Stimulated activated naive CD8-positive, alpha-beta T cell treated with anti-CD3 and anti-CD28 coated beads, Interleukin-15, Interleukin-2, amounts not matched to agents 100 ng/mL and 50 ng/mL, for 24 hours (primary cell): ENCODE measurements around the gene ATP2B3.
A peak's percentile ranks its signal among the peaks of the same experiment; 100 is the strongest.
"Not testable (repeated sequence)": the region's sequence is repeated elsewhere in the genome, so short reads cannot be mapped to it uniquely, and the experiment has no call there.

Source experiments
- H3K27ac Mint-ChIP-seq: one replicate; pipeline ENCODE4 v1.8.0; 2021; ENCODE audit warnings: mild to moderate bottlenecking, mixed read lengths
- H3K27me3 Mint-ChIP-seq: one replicate; pipeline ENCODE4 v1.8.0; 2021; ENCODE audit warnings: mixed read lengths
- H3K36me3 Mint-ChIP-seq: one replicate; pipeline ENCODE4 v1.8.0; 2021; ENCODE audit warnings: low read depth, mixed read lengths
- H3K4me1 Mint-ChIP-seq: one replicate; pipeline ENCODE4 v1.8.0; 2021; ENCODE audit warnings: low read depth, mixed read lengths
- H3K4me3 Mint-ChIP-seq: one replicate; pipeline ENCODE4 v1.8.0; 2021; ENCODE audit warnings: mild to moderate bottlenecking, mixed read lengths
- H3K9me3 Mint-ChIP-seq: one replicate; pipeline ENCODE4 v1.8.0; 2021; ENCODE audit warnings: mixed read lengths

ATP2B3 gene

DNA sequence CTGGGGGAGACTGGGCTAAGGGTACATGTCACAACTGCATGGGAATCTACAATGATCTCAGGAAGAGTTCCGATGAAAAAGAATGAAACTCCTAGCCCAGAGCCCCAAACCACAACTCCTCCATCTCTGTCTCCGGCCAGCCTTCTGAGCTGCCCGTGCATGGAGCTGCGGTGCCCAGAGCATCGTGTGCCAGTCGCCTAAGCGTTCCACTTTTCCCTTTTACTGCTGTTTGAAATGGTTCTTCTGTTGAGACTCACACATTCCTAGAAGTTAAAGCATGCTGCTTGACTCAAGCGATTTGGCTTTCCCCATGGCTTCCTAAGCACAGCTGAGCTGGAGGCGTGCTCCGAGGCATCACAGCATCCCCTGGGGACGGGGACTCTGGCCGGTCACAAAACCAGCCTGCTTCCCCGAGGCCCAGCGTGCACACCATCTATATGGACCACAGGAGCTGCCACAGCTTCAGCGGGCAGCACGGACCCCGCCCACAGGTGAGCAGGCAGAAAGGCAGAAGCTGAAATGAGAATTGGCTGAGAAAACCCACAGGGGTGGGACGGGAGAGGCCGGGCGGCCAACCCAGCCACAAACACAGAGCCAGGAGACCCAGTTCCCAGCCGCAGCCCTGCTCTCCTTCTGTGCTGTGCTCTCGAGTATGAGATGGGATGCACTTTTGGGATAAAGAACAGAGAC is 76.5 kb downstream of the ATP2B3 start:
- no peak overlapping the region for H3K27ac Mint-ChIP-seq
- H3K36me3 Mint-ChIP-seq, result peaks cover 6% of the 10 kb centered on the region
- H3K27me3 Mint-ChIP-seq, result no peaks in the 10 kb centered on the region
- H3K4me1 Mint-ChIP-seq, result peaks cover 26% of the 10 kb centered on the region
- H3K4me3 Mint-ChIP-seq, result no peak overlapping the region
- H3K9me3 Mint-ChIP-seq, result no peaks in the 10 kb centered on the region

DNA sequence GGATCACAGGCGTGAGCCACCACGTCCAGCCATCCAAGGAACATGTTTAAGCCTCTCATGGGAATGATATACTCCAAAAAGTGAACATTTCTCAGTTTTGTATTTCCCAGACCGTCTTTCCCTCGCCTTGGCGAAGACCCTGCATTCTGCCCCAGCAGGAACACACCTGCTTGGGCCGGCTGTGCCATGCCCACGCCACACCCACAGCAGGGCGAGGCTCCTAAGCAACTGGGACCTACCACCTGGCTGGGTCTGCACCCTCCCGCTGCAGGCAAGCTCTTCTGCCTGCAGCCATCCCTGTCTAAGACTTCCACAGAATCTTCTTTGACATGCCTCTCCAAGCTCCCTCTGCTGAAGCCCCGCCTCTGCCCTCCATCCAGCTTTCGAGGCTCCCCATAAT is 77.9 kb downstream of the ATP2B3 start:
- Mint-ChIP-seq H3K9me3 (no peaks in the 10 kb centered on the region), H3K4me1 (peaks cover 32% of the 10 kb centered on the region), H3K4me3 (no peak overlapping the region), H3K36me3 (peaks cover 6% of the 10 kb centered on the region), H3K27ac (no peak overlapping the region), H3K27me3 (no peaks in the 10 kb centered on the region)

DNA sequence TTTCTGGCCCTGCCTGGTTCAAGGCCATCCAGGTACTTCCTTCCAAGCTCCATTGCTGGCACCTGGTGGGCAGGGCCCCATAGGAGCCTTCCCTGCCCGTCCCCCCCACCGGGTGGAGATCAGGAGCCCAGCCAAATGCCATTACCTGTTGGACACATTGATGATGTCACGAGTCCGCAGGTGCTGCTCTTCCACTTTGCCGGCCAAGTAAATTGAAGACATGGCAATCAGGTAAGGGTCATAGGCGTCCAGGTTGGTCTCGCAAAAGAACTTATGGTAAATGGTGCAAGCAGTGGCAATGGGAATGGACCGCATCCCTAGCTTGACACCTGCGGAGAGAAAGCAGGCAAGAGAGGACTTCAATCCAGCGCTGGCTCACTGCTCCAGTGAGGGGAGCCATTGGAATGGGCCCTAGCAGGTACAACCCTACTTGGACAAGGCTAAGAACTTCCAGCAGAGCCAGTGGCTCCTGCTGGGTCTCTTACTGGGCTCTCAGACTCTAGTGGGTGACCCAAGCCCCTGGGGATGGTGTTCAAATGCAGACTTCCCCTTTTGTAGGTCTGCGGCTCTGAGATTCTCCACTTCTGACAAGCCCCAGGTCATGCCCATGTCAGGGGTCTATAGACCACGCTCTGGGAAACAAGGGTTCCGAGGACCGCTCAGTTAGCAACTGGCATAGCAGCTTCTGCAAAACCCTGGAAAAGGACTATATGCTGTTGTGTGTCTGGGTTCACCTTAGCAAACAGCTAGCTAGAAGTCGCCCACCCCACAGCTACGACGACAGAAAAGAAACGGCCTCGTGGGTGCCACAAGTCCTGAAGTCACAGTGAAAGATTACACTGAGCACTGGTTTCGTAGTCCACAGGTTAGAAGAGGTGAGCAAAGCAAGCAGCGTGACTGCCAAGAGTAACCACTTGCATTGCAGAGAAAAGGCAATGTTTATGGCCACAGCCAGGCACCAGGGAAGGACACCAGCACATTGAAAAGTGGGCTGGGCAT is 78.7 kb downstream of the ATP2B3 start:
- Mint-ChIP-seq H3K27ac (peak overlapping the region; percentile 11), H3K36me3 (peaks cover 6% of the 10 kb centered on the region), H3K4me3 (no peak overlapping the region), H3K9me3 (no peaks in the 10 kb centered on the region), H3K4me1 (peaks cover 33% of the 10 kb centered on the region), H3K27me3 (no peaks in the 10 kb centered on the region)

DNA sequence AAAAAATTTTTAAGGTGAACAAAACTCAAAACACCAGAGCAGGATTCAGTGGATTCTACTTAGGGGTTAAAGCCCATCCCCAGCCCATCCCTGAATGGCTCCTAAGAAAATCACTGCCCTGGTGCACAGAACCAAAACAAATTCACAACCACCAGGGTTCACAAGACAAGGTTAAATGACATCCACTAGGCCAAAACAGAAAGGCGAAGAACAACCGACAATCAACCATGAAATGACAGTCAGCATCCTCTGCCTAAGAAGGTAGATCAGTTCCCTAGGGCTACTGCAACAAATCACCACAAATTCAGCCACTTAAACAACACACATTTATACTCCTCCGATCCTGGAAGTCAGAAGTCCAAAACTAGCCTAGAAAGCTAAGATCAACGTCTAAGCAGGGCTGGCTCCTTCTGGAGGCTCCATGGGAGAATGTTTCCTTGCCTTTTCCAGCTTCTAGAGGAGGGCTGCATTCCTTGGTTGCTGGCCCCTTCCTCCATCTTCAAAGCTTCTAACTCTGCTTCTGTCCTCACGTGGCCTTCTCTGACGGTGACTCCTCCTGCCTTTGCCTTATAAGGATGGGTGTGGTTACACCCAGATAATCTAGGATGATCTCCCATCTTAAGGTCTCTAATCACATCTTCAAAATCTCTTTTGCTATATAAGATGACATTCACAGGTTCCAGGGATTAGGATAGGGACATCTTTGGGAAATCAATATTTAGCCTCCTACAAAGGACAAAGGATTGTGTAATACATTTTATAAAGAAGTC is 79.7 kb downstream of the ATP2B3 start:
- Mint-ChIP-seq H3K9me3 (no peaks in the 10 kb centered on the region), H3K4me1 (peaks cover 33% of the 10 kb centered on the region), H3K4me3 (peak overlapping the region; percentile 87), H3K36me3 (peaks cover 6% of the 10 kb centered on the region), H3K27ac (no peak overlapping the region), H3K27me3 (no peaks in the 10 kb centered on the region)

DNA sequence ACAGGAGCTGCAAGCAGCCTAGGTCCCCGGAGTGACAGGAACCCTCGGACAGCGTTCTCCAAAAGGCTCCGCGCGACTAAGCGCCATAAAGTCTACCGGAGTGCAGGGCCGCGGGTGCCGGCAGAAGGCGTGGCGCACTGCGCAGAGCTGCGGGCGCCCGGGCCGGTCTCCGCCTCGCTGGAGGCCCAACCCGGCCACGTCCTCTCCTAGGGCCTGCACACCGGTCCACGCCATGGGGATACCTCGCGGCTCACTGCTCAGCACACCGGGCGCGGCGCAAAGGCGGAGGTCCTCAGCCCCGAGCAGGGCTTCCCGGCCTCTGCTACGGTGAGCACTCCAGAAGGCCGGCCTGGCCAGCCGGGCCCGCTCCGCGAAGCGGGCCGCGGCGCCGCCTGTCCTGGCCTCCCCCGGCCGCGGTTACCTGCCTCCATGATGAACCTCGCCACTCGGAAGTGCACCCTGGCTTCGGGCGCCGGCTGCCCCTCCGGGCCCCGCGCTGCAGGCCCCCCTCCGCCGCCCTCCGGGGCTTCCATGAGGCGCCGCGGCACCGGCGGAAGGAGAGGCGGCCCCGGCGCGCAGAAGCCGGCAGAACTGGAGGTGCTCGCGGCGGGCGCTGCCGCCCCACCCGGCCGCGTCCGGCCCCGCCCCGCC is 81.2 kb downstream of the ATP2B3 start, which contains the start of gene CCNQ:
TSS of gene CCNQ (minus strand) at position 599 of the 651 bp plus-strand sequence. CDS start at position 533, 66 bp downstream.
- no peaks in the 10 kb centered on the region for H3K9me3 Mint-ChIP-seq
- peaks cover 33% of the 10 kb centered on the region for H3K4me1 Mint-ChIP-seq
- no peaks in the 10 kb centered on the region for H3K27me3 Mint-ChIP-seq
- H3K4me3 Mint-ChIP-seq, result peak within 1 kb of the TSS; percentile 87
- peaks cover 6% of the 10 kb centered on the region for H3K36me3 Mint-ChIP-seq
- H3K27ac Mint-ChIP-seq, result peak within 1 kb of the TSS; percentile 40

DNA sequence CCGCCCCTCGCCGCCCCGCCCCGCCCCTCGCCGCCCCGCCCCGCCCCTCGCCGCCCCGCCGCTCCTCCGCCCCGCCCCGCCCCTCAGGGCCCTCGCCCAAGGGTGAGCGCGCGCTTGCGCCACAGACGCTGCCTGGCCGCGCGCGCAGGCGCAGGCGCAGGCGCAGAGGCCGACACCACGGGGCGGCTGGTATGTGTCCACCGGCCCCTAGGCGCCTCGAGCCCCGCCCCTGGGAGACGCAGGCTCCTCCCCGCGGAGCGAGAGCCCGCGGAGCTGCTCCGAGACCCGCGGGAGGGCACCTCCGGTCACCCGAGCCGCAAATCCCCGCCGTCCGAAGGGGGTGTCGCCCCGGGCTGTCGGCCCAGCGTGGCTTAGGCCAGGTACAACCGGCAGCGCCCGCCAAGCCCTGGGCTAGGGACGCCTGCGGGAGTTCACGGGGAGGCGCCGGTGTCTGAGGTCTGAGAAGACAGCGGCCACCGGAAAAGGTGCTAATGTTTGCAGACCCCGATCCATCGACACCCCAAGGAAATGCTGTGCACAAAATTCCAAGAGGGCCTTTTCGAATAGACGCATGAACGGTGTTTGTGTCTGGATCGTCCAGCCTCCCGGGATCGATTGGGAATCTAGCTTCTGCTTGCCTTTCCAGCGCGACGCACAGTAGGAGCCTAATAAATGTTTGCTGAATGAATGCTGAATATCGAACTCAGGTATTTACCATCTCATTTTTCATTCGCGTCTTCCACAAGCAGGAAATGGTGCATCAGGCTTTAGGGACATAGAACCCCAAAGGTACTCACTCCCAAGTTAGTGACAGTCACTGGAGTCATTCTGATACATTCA is 82.0 kb downstream of the ATP2B3 start:
- Mint-ChIP-seq H3K36me3 (peaks cover 6% of the 10 kb centered on the region), H3K4me1 (peaks cover 33% of the 10 kb centered on the region), H3K27me3 (no peaks in the 10 kb centered on the region), H3K4me3 (peak overlapping the region; percentile 83), H3K27ac (peak overlapping the region; percentile 40), H3K9me3 (no peaks in the 10 kb centered on the region)

DNA sequence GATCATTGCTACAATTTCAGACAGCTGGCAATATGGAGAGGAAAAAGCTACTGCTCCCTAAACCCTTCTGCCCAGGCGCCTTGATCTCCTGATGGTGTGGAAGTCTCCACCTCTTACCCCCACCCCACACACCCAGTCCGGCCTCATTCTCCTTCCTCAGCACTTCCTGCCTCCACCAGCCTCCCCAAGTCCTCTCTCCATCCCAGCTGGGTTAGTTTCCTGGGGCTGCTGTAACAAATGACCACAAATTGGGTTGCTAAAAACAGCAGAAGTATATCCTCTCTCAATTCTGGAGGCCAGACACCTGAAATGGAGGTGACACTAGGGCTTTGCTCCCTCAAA is 82.6 kb downstream of the ATP2B3 start:
- Mint-ChIP-seq H3K27ac (peak overlapping the region; percentile 40), H3K4me1 (peaks cover 33% of the 10 kb centered on the region), H3K4me3 (peak overlapping the region; percentile 83), H3K9me3 (no peaks in the 10 kb centered on the region), H3K27me3 (no peaks in the 10 kb centered on the region), H3K36me3 (peaks cover 6% of the 10 kb centered on the region)

DNA sequence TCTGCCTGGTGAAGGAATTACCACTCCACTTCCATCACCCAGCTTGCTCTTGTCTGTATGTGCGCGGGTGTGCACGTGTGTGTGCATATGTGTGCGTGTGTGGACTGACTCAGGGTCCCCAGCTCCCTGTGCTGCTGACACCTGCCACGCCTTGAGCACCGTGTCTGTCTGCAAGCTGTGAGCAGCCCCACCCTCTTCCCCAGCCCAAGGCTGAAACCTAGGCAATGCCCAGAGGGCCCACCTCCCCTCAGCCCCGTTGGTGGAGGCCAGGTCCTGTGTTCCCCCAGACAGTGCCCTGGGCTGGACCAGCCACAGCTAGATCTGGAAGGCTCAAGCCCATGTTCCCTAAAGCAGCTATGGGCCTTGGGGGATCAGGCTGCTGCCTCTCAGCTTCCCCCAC is 83.5 kb downstream of the ATP2B3 start:
- H3K4me3 Mint-ChIP-seq, result peak overlapping the region; percentile 83
- H3K36me3 Mint-ChIP-seq, result peaks cover under 1% of the 10 kb centered on the region
- H3K27ac Mint-ChIP-seq, result no peak overlapping the region
- H3K27me3 Mint-ChIP-seq, result no peaks in the 10 kb centered on the region
- peaks cover 30% of the 10 kb centered on the region for H3K4me1 Mint-ChIP-seq
- H3K9me3 Mint-ChIP-seq, result no peaks in the 10 kb centered on the region

DNA sequence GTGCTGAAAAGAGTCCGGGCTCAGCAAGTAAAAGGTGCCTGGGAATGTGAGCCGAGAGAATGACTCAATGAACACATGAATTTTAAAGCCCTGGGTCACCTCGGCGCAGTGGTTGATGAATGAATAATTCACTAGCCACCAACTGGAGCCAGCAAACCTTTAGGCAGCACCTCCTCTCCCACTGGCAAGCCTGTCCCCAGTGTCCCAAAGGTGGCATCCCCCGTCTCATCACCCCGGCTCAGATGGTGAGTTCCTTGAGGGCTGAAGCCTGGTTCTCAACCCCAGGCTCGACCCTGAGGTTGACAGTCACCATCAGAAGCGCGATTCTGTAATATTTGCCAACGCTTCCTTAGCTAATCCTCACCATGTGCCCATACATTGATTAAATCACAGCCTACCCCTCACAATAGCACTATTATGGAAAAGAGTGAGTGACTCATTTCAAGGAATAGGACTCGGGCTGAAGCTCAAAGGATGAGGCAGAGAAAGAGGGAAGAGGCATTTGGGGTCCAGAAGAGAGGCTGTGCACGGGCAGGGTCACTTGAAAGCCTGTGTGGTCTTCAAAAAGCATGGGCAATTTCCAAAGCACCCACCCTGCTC is 84.2 kb downstream of the ATP2B3 start:
- no peaks in the 10 kb centered on the region for H3K36me3 Mint-ChIP-seq
- no peaks in the 10 kb centered on the region for H3K27me3 Mint-ChIP-seq
- no peak overlapping the region for H3K27ac Mint-ChIP-seq
- no peak overlapping the region for H3K4me3 Mint-ChIP-seq
- peaks cover 25% of the 10 kb centered on the region for H3K4me1 Mint-ChIP-seq
- H3K9me3 Mint-ChIP-seq, result no peaks in the 10 kb centered on the region

DNA sequence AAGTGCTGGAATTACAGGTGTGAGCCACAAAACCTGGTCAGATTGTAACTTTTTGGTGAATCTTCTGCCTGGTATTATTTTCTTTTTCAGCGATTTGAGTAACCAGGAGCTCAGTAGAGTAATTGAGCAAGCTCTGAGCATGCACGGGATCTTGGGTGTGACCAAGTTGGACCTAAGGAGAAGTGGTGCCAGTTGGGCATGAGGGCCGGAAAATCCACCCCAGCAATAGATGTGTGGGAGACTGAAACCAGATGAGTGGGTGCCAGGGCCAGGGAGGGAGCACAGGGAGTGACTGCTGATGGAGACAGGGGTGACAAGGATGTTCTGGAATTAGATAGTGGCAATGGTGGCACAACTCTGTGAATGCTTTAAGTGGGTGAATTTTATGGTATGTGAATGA is 85.2 kb downstream of the ATP2B3 start:
- no peaks in the 10 kb centered on the region for H3K9me3 Mint-ChIP-seq
- no peaks in the 10 kb centered on the region for H3K27me3 Mint-ChIP-seq
- H3K4me3 Mint-ChIP-seq, result no peak overlapping the region
- H3K27ac Mint-ChIP-seq, result no peak overlapping the region
- H3K36me3 Mint-ChIP-seq, result no peaks in the 10 kb centered on the region
- peaks cover 15% of the 10 kb centered on the region for H3K4me1 Mint-ChIP-seq

DNA sequence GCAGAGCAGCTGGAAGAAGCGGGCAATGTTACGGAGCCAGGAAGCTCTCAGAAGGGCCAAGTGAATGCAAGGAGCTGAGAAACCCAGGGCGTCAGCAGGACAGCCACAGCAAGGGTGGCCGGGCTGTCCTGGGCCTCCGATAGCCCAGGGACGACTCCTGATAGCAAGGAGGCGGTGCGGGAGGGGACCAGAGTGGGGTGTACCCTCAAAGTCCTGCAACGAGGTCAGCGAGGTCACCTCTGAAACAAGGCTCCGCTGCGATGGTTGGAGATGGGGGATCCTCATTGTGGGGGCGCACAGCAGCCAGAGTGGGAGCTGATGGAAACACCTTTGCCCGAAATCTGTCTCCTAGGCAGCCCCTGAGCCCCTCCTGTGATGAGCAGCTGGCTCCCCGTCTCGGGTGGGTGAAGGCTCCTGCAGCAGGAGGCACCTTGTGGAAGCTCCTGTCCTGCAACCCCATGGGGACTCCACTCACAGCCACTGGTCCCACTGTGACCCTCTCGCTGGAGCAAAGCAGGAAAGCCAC is 85.8 kb downstream of the ATP2B3 start:
- Mint-ChIP-seq H3K4me1 (peaks cover 9% of the 10 kb centered on the region), H3K27ac (no peak overlapping the region), H3K27me3 (no peaks in the 10 kb centered on the region), H3K4me3 (no peak overlapping the region), H3K9me3 (no peaks in the 10 kb centered on the region), H3K36me3 (no peaks in the 10 kb centered on the region)

DNA sequence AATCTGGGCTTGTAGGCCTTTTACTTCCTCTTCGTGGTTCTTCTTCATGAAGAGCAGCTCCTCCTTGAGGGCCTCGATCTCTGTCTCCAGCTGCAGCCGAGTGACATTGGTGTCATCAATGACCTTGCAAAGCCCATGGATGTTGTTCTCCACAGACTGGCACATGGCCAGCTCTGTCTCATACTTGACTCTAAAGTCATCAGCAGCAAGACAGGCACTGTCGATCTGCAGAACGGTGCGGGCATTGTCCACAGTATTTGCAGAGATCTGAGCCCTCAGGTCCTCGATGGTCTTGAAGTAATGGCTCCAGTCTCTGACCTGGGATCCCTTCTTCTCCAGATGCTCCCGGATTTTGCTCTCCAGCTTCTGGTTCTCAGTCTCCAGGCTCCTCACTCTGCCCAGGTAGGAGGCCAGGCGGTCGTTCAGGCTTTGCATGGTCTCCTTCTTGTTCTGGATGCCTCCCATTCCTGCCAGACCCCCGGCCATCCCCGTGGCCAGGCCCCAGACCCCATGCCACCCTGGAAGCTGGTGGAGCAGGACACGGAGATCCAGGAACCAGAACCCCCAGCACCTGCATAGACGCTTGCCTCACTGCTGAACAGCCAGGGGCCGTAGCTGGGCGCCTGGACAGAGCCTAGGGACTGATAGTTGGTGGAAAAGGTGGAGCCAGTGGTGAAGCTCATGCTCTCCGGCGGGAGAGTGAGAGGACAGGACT is 87.4 kb downstream of the ATP2B3 start:
- not testable (repeated sequence) for H3K27ac Mint-ChIP-seq, H3K36me3 Mint-ChIP-seq, H3K9me3 Mint-ChIP-seq, H3K4me3 Mint-ChIP-seq, H3K27me3 Mint-ChIP-seq
- H3K4me1 Mint-ChIP-seq, result peaks cover 13% of the 10 kb centered on the region

DNA sequence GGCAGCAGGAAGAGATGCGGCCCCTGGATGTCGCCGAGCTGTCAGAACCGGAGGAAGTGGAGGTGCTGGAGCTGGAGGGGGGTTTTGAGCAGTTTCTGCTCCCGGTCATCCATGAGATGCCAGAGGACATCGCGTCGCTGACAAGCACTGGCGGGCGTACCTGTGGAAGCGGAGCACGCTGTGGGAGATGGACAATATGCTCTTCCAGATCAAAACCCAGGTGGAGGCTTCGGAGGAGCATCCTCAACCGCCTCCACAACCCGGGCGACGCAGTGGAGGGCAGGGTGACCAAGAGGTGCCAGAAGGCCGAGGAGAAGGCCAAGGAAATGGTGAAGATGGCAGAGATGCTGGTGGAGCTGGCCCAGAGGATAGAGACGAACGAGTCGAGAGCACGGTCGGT is 89.1 kb downstream of the ATP2B3 start:
- peaks cover 7% of the 10 kb centered on the region for H3K4me1 Mint-ChIP-seq
- H3K9me3 Mint-ChIP-seq, result no peaks in the 10 kb centered on the region
- H3K27ac Mint-ChIP-seq, result no peak overlapping the region
- H3K36me3 Mint-ChIP-seq, result no peaks in the 10 kb centered on the region
- no peaks in the 10 kb centered on the region for H3K27me3 Mint-ChIP-seq
- no peak overlapping the region for H3K4me3 Mint-ChIP-seq
